Neuronal stem cell (in vitro differentiated cells): ENCODE results near the gene RTF1. TPM values are rescaled to one million over a fixed set of nuclear protein-coding genes. Genes with fewer than 3 reads are reported as not detected.

ENCODE experiments used
- DNase-seq: peaks from one replicate; pipeline ENCODE4 v3.0.0-alpha.2; 2013; ENCODE audit warnings: low spot score
- H2AFZ ChIP-seq: one replicate; pipeline ENCODE4 v1.6.1; 2013; ENCODE audit warnings: mild to moderate bottlenecking, low read length, inconsistent platforms
- H2AK5ac ChIP-seq: 2 replicates; pipeline ENCODE4 v1.6.1; 2013; ENCODE audit warnings: low read depth, mild to moderate bottlenecking, inconsistent platforms, low read length, moderate library complexity, mixed read lengths
- H2BK120ac ChIP-seq: 2 replicates; pipeline ENCODE4 v1.6.1; 2013; ENCODE audit warnings: low read depth, mild to moderate bottlenecking, inconsistent platforms, low read length, moderate library complexity, mixed read lengths
- H2BK12ac ChIP-seq: one replicate; pipeline ENCODE4 v1.6.1; 2013; ENCODE audit warnings: low read length, inconsistent platforms
- H2BK15ac ChIP-seq: 2 replicates; pipeline ENCODE4 v1.6.1; 2013; ENCODE audit warnings: mild to moderate bottlenecking, low read length, inconsistent platforms, mixed read lengths
- H2BK5ac ChIP-seq: one replicate; pipeline ENCODE4 v1.6.1; 2013; ENCODE audit warnings: inconsistent platforms, mild to moderate bottlenecking, low read length, moderate library complexity
- H3K14ac ChIP-seq: one replicate; pipeline ENCODE4 v1.6.1; 2013; ENCODE audit warnings: low read length, inconsistent platforms
- H3K18ac ChIP-seq: 2 replicates; pipeline ENCODE4 v1.6.1; 2013; ENCODE audit warnings: low read length, inconsistent platforms
- H3K23ac ChIP-seq: 2 replicates; pipeline ENCODE4 v1.6.1; 2013; ENCODE audit warnings: low read depth, mild to moderate bottlenecking, mixed read lengths, low read length, inconsistent platforms; ENCODE audit not compliant: poor library complexity
- H3K27ac ChIP-seq: replicated peaks from 3 replicates; pipeline ENCODE4 v1.5.1; 2013; ENCODE audit warnings: low read length, inconsistent platforms
- H3K27me3 ChIP-seq, 3 experiments: 2 replicates each; pipeline ENCODE4 v1.6.1; 2013; ENCODE audit warnings: low read length in 3 of 3, mild to moderate bottlenecking in 2 of 3, inconsistent platforms in 1 of 3, low read depth in 1 of 3, mixed read lengths in 1 of 3, moderate library complexity in 1 of 3; ENCODE audit not compliant: control insufficient read depth in 3 of 3, insufficient read depth in 3 of 3
- H3K36me3 ChIP-seq, 2 donors: replicated peaks in 1 of 2; 2 replicates each; pipeline ENCODE4 v1.6.1; 2013; ENCODE audit warnings: low read length in 2 of 2; ENCODE audit not compliant: control insufficient read depth in 2 of 2, insufficient read depth in 2 of 2
- H3K4ac ChIP-seq: 2 replicates; pipeline ENCODE4 v1.6.1; 2013; ENCODE audit warnings: inconsistent platforms, mild to moderate bottlenecking, low read length, moderate library complexity
- H3K4me1 ChIP-seq, 2 donors: 1 replicate in 1 of 2; 2 replicates in 1 of 2; pipeline ENCODE4 v1.6.1; 2013; ENCODE audit warnings: low read length in 2 of 2, low read depth in 1 of 2; ENCODE audit not compliant: control insufficient read depth in 2 of 2, insufficient read depth in 1 of 2
- H3K4me2 ChIP-seq: one replicate; pipeline ENCODE4 v1.6.1; 2013; ENCODE audit warnings: mild to moderate bottlenecking, low read length, inconsistent platforms; ENCODE audit not compliant: insufficient read depth, poor library complexity, severe bottlenecking
- H3K4me3 ChIP-seq, 2 donors: 2 replicates each; pipeline ENCODE4 v1.5.1; 2013; ENCODE audit warnings: low read length in 2 of 2, mild to moderate bottlenecking in 2 of 2, inconsistent platforms in 1 of 2, moderate library complexity in 1 of 2
- H3K79me1 ChIP-seq: one replicate; pipeline ENCODE4 v1.6.1; 2013; ENCODE audit warnings: low read depth, mild to moderate bottlenecking, inconsistent platforms, low read length, moderate library complexity
- H3K9ac ChIP-seq: one replicate; pipeline ENCODE4 v1.6.1; 2013; ENCODE audit warnings: mild to moderate bottlenecking, low read depth, low read length, inconsistent platforms; ENCODE audit not compliant: poor library complexity
- H3K9me3 ChIP-seq, 2 donors: replicated peaks in 1 of 2; 2 replicates each; pipeline versions ENCODE3 to v1.6.1; 2013; ENCODE audit warnings: low read length in 2 of 2, mild to moderate bottlenecking in 2 of 2, inconsistent platforms in 1 of 2, low read depth in 1 of 2, mixed read lengths in 1 of 2, moderate library complexity in 1 of 2; ENCODE audit not compliant: control insufficient read depth in 2 of 2, insufficient read depth in 1 of 2
- H4K8ac ChIP-seq: one replicate; pipeline ENCODE4 v1.6.1; 2013; ENCODE audit warnings: low read depth, mild to moderate bottlenecking, inconsistent platforms, low read length, moderate library complexity
- H4K91ac ChIP-seq: one replicate; pipeline ENCODE4 v1.6.1; 2013; ENCODE audit warnings: low read length, low read depth, mild to moderate bottlenecking, inconsistent platforms; ENCODE audit not compliant: poor library complexity
- WGBS, 2 donors: extraction: QIAGEN DNeasy Blood & Tissue Kit; methylation state at CpG; one replicate each; pipeline ENCODE4 v1.1.7; 2013; ENCODE audit warnings: missing lambda C conversion rate in 2 of 2, mixed read lengths in 1 of 2; ENCODE audit not compliant: insufficient read length in 2 of 2, insufficient replicate concordance in 1 of 2; ENCODE audit errors: extremely low coverage in 2 of 2; 5-methylcytosine and 5-hydroxymethylcytosine counted together
- small RNA-seq: library from polyadenylated mRNA; stranded (forward); fragments of <200 nt; extraction: miRNeasy Mini kit (QIAGEN cat#:217004); gene quantifications from one replicate; pipeline ENCODE3, GENCODE V24; 2013; ENCODE audit not compliant: insufficient read depth

RTF1 gene

GRCh38 chr15:41521614-41522013, 104.7 kb downstream of the RTF1 start:
- no peak overlapping the region for H2BK5ac ChIP-seq
- H4K8ac ChIP-seq: no peak overlapping the region
- no peaks in the 10 kb centered on the region for H3K79me1 ChIP-seq
- H3K18ac ChIP-seq: no peak overlapping the region
- H2AK5ac ChIP-seq: no peak overlapping the region
- no CpG with 5 or more reads among the region's 9 CpGs for whole genome bisulfite sequencing, 2 donors
- no peak overlapping the region for H2BK12ac ChIP-seq
- H3K4ac ChIP-seq: no peak overlapping the region
- H3K27ac ChIP-seq: no peak overlapping the region
- H3K23ac ChIP-seq: no peak overlapping the region
- no peak overlapping the region for H3K4me2 ChIP-seq
- no peak overlapping the region for H3K9ac ChIP-seq
- H3K36me3 ChIP-seq: peaks cover 22 to 73% of the 10 kb centered on the region in 2 donors
- DNase-seq: no peak
- H3K4me1 ChIP-seq: no peaks in the 10 kb centered on the region
- no peak overlapping the region for H3K14ac ChIP-seq
- no peak overlapping the region for H2AFZ ChIP-seq
- no peak overlapping the region for H2BK15ac ChIP-seq
- no peak overlapping the region for H3K4me3 ChIP-seq
- no peak overlapping the region for H4K91ac ChIP-seq
- H3K9me3 ChIP-seq: peaks cover 0 to 2% of the 10 kb centered on the region in 2 donors
- H3K27me3 ChIP-seq: no peaks in the 10 kb centered on the region
- H2BK120ac ChIP-seq: no peak overlapping the region

DNA sequence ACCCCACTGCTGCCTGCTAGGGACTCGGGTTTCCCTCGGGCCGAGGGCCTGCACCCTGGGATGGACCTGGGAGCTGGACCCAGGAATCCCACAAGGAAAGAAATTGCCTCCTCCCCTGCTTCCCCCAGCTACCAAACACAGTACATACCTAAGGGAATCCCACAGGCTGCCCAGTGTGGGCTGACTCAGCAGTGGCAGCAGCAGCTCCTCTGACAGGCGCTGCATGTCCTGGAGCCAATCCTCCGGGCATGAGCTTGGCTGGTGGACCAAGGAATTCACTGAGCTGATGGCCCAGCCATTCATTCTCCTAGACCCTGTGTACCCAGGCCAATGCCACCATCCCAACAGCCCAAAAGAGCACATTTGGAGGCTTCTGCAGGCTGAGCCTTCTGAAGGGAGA, 106.2 kb downstream of the RTF1 start:
- no peak overlapping the region for H4K8ac ChIP-seq
- no peak overlapping the region for H3K4ac ChIP-seq
- H3K27ac ChIP-seq: no peak overlapping the region
- H3K9me3 ChIP-seq: peaks cover 0 to 2% of the 10 kb centered on the region in 2 donors
- H3K14ac ChIP-seq: no peak overlapping the region
- no CpG with 5 or more reads among the region's 5 CpGs for WGBS, 2 donors
- H2BK12ac ChIP-seq: no peak overlapping the region
- H2AK5ac ChIP-seq: no peak overlapping the region
- peak overlapping the region; percentile 50 for H3K9ac ChIP-seq
- no peak overlapping the region for H2BK15ac ChIP-seq
- H3K4me2 ChIP-seq: no peak overlapping the region
- no peak for DNase-seq
- H4K91ac ChIP-seq: no peak overlapping the region
- H3K79me1 ChIP-seq: no peaks in the 10 kb centered on the region
- no peak overlapping the region for H3K4me3 ChIP-seq
- no peak overlapping the region for H3K18ac ChIP-seq
- H2BK5ac ChIP-seq: peak overlapping the region; percentile 62
- peaks cover 32 to 73% of the 10 kb centered on the region in 2 donors for H3K36me3 ChIP-seq
- H2AFZ ChIP-seq: no peak overlapping the region
- no peak overlapping the region for H2BK120ac ChIP-seq
- H3K23ac ChIP-seq: no peak overlapping the region
- no peaks in the 10 kb centered on the region for H3K27me3 ChIP-seq
- no peaks in the 10 kb centered on the region for H3K4me1 ChIP-seq

DNA sequence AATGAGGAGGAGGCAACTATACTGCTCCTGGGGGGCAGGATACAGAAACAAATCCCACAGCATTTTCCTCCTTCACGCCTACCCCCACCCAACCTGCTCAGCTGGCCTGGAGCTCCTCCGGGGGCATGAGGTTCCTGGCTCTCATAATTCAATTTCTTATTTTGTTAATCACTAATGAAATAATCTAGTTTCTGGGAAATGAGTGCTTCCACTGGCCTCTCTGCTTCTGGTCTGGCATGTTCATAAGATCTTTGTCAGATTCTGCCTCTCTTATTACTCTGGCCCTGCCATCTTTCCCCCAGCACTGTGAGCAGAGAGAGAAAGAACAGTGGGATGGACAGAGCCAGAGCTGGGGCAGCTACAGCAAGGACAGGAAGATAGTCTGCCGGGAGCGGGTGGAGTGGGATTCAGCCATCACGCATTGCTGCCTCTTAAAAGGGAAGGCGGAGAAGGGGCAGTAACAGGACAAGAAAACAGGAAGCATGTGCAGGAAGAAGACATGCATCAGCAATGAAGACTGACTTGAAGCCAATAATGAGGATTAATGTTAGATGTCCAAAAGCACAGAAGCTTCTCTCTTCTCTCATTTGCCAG, 113.6 kb downstream of the RTF1 start:
- no CpG with 5 or more reads among the region's 6 CpGs for WGBS, 2 donors
- Histone ChIP-seq H2BK120ac (no peak overlapping the region), H3K23ac (no peak overlapping the region), H3K79me1 (no peaks in the 10 kb centered on the region), H2BK5ac (no peak overlapping the region), H3K4me1 (no peaks in the 10 kb centered on the region), H3K36me3 (peaks cover 50 to 85% of the 10 kb centered on the region in 2 donors), H3K27me3 (no peaks in the 10 kb centered on the region), H3K18ac (no peak overlapping the region), H4K91ac (no peak overlapping the region), H2BK15ac (no peak overlapping the region), H3K14ac (no peak overlapping the region), H2BK12ac (no peak overlapping the region), H3K4me2 (no peak overlapping the region), H3K4me3 (no peak overlapping the region), H4K8ac (no peak overlapping the region), H2AK5ac (no peak overlapping the region), H3K9me3 (no peaks in the 10 kb centered on the region), H3K9ac (no peak overlapping the region), H2AFZ (no peak overlapping the region), H3K27ac (no peak overlapping the region), H3K4ac (no peak overlapping the region)
- DNase-seq: no peak

Small RNA genes within 50 kb of the gene (small RNA-seq; reads per million reads assigned to genes)
- gene RNU6-1169P: not detected
